Activated naive CD4-positive, alpha-beta T cell treated with anti-CD3 and anti-CD28 coated beads, Interleukin-2, amount 50 U/mL, for 72 hours (primary cell): Measurements from ENCODE around the gene GRAMD2A. TPM values are rescaled to one million over a fixed set of nuclear protein-coding genes. Genes with fewer than 3 reads are reported as not detected.

Source experiments
- ATAC-seq, 2 donors: fragments of 150-1000 bp; cut with Tn5 transposase; 2 replicates each; pipeline ENCODE4 v1.10.0; 2021; ENCODE audit warnings: mild to moderate bottlenecking in 2 of 2, moderate library complexity in 2 of 2
- DNase-seq, 2 donors: peaks; one replicate each; pipeline ENCODE4 v3.0.0; 2021 to 2022; ENCODE audit warnings: low spot score in 2 of 2
- H3K27ac Mint-ChIP-seq, 2 donors: one replicate each; pipeline ENCODE4 v1.8.0; 2022; ENCODE audit warnings: mild to moderate bottlenecking in 2 of 2, mixed read lengths in 2 of 2
- H3K36me3 Mint-ChIP-seq, 2 donors: one replicate each; pipeline ENCODE4 v1.8.0; 2022; ENCODE audit warnings: mixed read lengths in 2 of 2
- H3K9me3 Mint-ChIP-seq, 2 donors: one replicate each; pipeline ENCODE4 v1.8.0; 2022; ENCODE audit warnings: mixed read lengths in 2 of 2
- total RNA-seq, 2 donors: library from RNA; stranded (reverse); gene quantifications; one replicate each; pipeline ENCODE4 v1.2.3, GENCODE V29; 2022

The GRAMD2A gene
- total RNA-seq, 2 donors from 2014 or later: not detected

DNA sequence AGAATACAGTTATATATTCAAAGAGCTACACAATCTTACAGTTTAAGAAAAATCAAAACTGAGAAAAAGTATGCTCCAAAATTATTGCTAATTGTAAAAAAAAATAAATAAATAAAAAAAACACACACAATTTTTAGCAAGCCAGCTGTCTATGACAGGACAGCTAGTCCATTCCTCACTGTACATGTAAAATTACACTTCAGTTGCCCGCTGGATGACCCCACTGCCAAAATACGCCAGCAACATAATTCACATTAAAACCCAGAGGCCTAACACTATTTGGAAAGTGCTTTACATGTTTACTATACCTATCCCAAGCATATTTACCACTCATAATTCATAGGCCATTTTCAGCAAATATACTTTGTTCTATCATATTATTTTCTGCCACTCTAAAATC lies 85.5 kb downstream of the GRAMD2A start:
- no peak overlapping the region for H3K27ac Mint-ChIP-seq
- no peak for DNase-seq
- no peaks in the 10 kb centered on the region for H3K9me3 Mint-ChIP-seq
- no peak for ATAC-seq
- H3K36me3 Mint-ChIP-seq: peaks cover 0 to 5% of the 10 kb centered on the region in 2 donors

GRCh38 chr15:72110355-72110754 lies 87.2 kb downstream of the GRAMD2A start:
- no peak for DNase-seq
- no peaks in the 10 kb centered on the region for H3K36me3 Mint-ChIP-seq
- H3K27ac Mint-ChIP-seq: no peak overlapping the region

More at GRCh38 chr15:72110355-72110754, 87.2 kb downstream of the GRAMD2A start:
- ATAC-seq: no peak
- no peaks in the 10 kb centered on the region for H3K9me3 Mint-ChIP-seq

Other genes with a start within 250 kb of the GRAMD2A start
- gene MYO9A, start 79.6 kb downstream of the GRAMD2A start, total RNA-seq: 10 to 100 TPM; 13.1 to 20.9 TPM
- 1 to 10 TPM in 1 of 2 donors, under 1 TPM in 1; 0.36 to 1.8 TPM for gene SENP8, start 79.4 kb downstream of the GRAMD2A start, total RNA-seq
- 1,000 to 10,000 TPM; 1,316 to 2,692 TPM for gene PKM, start 33.4 kb upstream of the GRAMD2A start, total RNA-seq
- 10 to 100 TPM; 52.3 to 64.8 TPM for gene PARP6, start 74.8 kb upstream of the GRAMD2A start, total RNA-seq
- gene CELF6, start 122.4 kb upstream of the GRAMD2A start, total RNA-seq: under 1 TPM; 0.37 to 0.48 TPM
- 10 to 100 TPM; 57.3 to 75.0 TPM for gene HEXA, start 178.2 kb upstream of the GRAMD2A start, total RNA-seq
- gene TMEM202, start 200.5 kb upstream of the GRAMD2A start, total RNA-seq: not detected